PFSK-1 (cell line): ENCODE measurements around the gene PDE3B.

Experiments used
- FOXP2 ChIP-seq: optimal IDR thresholded peaks from 2 replicates; pipeline ENCODE3; 2011; ENCODE audit warnings: borderline replicate concordance, control low read depth, inconsistent platforms; ENCODE audit not compliant: insufficient read depth; ENCODE audit errors: extremely low read length, extremely low read depth
- POLR2AphosphoS5 ChIP-seq: IDR thresholded peaks from 2 replicates; pipeline ENCODE4 v1.6.1; 2012; ENCODE audit warnings: low read depth, mild to moderate bottlenecking, control low read depth, low read length, moderate library complexity
- SIN3A ChIP-seq: IDR thresholded peaks from 2 replicates; pipeline ENCODE4 v1.6.1; 2012; ENCODE audit warnings: mild to moderate bottlenecking, low read length, moderate library complexity, borderline replicate concordance; ENCODE audit not compliant: insufficient read depth
- TAF1 ChIP-seq: IDR thresholded peaks from 2 replicates; pipeline ENCODE4 v1.6.1; 2012; ENCODE audit warnings: low read length, control low read depth, borderline replicate concordance; ENCODE audit not compliant: insufficient read depth
- TF ChIP-seq, protein P1 (sequence below), 2 experiments: IDR thresholded peaks; 2 replicates each; pipeline versions ENCODE4 v1.6.1 to v1.8.0; 2011 to 2012; ENCODE audit warnings: low read depth in 2 of 2, low read length in 2 of 2, control low read depth in 1 of 2, inconsistent platforms in 1 of 2, mild to moderate bottlenecking in 1 of 2, moderate library complexity in 1 of 2; ENCODE audit not compliant: insufficient read depth in 1 of 2

Gene PDE3B

DNA sequence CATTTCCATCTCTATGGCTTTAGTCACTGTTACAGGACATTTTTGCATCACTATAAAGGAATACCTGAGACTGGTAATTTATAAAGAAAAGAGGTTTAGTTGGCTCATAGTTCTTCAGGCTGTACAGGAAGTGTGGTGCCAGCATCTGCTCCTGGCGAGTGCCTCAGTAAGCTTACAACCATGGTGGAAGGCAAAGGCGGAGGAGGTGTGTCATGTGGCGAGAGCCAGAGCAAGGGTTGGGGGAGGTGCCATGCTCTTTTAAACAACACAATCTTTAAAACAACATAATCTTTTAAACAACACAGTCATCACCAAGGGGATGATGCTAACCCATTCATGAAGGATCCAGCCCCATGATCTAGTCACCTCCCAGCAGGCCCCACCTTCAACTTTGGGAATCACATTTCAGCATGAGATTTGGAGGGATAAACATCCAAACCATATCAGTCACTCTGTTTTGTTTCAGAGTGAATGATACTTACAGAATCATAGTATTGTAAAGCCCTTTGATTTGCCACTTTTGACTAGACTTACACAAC is 103.3 kb downstream of the PDE3B start:
- TF ChIP-seq POLR2AphosphoS5 (no peak), SIN3A (peak; percentile 48; the same call in 1 of the 2 replicates), TAF1 (no peak; the same call in 1 of the 2 replicates), FOXP2 (peak; percentile 72)
- TF ChIP-seq, protein P1, sequence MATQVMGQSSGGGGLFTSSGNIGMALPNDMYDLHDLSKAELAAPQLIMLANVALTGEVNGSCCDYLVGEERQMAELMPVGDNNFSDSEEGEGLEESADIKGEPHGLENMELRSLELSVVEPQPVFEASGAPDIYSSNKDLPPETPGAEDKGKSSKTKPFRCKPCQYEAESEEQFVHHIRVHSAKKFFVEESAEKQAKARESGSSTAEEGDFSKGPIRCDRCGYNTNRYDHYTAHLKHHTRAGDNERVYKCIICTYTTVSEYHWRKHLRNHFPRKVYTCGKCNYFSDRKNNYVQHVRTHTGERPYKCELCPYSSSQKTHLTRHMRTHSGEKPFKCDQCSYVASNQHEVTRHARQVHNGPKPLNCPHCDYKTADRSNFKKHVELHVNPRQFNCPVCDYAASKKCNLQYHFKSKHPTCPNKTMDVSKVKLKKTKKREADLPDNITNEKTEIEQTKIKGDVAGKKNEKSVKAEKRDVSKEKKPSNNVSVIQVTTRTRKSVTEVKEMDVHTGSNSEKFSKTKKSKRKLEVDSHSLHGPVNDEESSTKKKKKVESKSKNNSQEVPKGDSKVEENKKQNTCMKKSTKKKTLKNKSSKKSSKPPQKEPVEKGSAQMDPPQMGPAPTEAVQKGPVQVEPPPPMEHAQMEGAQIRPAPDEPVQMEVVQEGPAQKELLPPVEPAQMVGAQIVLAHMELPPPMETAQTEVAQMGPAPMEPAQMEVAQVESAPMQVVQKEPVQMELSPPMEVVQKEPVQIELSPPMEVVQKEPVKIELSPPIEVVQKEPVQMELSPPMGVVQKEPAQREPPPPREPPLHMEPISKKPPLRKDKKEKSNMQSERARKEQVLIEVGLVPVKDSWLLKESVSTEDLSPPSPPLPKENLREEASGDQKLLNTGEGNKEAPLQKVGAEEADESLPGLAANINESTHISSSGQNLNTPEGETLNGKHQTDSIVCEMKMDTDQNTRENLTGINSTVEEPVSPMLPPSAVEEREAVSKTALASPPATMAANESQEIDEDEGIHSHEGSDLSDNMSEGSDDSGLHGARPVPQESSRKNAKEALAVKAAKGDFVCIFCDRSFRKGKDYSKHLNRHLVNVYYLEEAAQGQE (IDR thresholded peaks at IDR 0.05; ENCODE audit: insufficient read depth in 1 of 2, low read depth in 2 of 2, low read length in 2 of 2) = no peak

DNA sequence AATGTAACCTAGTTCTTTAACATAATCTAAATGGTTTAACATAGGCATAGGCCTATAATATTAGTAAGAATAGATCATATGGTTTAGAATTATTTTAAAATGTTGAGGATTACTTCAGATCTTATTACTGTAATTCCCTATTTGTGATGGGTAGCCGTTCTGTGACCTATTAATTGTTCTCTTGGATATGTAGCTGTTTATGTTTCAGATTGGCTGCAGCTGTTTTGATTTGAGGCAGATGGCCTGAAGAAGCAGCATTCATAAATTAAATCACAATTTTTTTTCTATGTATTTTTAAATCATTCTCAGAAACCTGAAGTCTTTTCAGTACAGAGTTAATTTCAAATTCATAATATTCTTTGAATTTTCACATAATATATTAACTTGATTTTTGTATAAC is 104.5 kb downstream of the PDE3B start:
- TF ChIP-seq FOXP2 = no peak

DNA sequence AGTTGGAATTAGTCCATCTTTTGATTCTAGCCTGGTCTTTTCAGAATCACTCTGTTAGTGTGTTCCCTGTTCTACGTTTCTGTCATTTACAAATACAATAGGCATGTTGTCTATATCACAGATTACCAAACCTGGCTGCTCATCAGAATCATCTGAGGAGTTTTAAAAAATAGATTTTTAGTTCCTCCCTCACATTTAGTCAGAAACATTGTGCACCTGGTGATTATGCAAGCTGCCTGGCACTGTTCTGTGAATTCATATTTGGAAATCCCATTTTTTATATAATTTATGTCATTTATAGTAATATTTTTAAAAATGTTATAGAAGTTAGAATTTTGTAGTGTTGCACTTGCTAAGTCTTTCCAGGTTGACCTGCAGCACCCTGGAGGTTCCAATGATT is 107.3 kb downstream of the PDE3B start:
- TF ChIP-seq, protein P1 (IDR thresholded peaks at IDR 0.05; ENCODE audit: insufficient read depth in 1 of 2, low read depth in 2 of 2, low read length in 2 of 2) = no peak
- TF ChIP-seq FOXP2 (no peak), SIN3A (no peak), TAF1 (no peak), POLR2AphosphoS5 (no peak)

DNA sequence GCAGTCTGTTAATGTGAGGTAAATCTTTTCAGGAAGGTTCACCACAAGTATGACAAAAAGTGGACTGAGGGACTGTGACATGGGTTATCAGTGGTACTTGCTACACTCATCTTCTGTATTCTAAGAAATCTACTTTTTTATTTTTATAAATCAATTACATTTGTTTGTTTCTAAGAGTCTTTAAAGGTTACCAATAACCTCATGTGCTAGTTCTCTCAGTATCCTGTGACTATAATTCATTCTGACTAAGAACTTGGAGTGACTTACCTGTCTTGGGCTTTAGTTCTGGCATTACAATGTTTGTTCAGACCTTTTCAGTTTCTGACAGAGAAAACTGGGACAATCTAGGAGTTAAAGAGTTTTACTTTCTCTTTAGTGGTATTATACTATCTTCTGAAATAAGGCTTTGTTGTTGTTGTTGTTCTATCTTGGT is 108.4 kb downstream of the PDE3B start:
- TF ChIP-seq POLR2AphosphoS5 = no peak
- TF ChIP-seq, protein P1 (IDR thresholded peaks at IDR 0.05; ENCODE audit: insufficient read depth in 1 of 2, low read depth in 2 of 2, low read length in 2 of 2) = no peak
- no peak for TF ChIP-seq SIN3A
- TF ChIP-seq FOXP2 = no peak
- TF ChIP-seq TAF1 = no peak

DNA sequence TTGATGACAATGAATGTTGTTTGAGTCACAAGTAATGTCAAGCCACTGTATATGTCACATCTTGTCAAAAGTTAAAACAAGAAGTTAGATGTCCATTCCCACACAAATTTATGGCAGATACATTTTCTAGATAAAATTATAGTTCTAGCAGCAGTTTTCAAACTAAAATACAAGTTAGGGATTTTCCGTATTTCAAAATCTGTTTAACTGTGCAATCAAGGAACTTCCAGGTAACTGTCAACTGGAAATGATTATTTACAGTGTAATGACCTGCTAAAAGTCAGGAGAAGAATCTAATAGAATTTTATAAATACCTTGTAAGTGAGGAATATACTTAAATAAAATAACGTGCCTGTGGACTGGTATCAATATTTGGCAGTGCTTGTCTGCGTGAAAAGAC is 111.5 kb downstream of the PDE3B start:
- TF ChIP-seq, protein P1 (IDR thresholded peaks at IDR 0.05; ENCODE audit: insufficient read depth in 1 of 2, low read depth in 2 of 2, low read length in 2 of 2) = no peak
- TF ChIP-seq FOXP2 (no peak), TAF1 (no peak), SIN3A (no peak), POLR2AphosphoS5 (no peak)
